Osteoblast (primary cell): ENCODE results near the gene ARFIP1. TPM values are rescaled to one million over a fixed set of nuclear protein-coding genes. Genes with fewer than 3 reads are reported as not detected.

ENCODE experiments used
- DNase-seq: peaks from one replicate; pipeline ENCODE4 v3.0.0; 2011; ENCODE audit warnings: low spot score, mixed read lengths; ENCODE audit not compliant: insufficient read length; ENCODE audit errors: missing footprints
- H2AFZ ChIP-seq: 2 replicates; pipeline ENCODE4 v1.6.0; 2011; ENCODE audit warnings: mild to moderate bottlenecking, low read length
- H3K27ac ChIP-seq: 2 replicates; pipeline ENCODE4 v1.5.1; 2011; ENCODE audit warnings: mild to moderate bottlenecking, low read depth, low read length, moderate library complexity
- H3K27me3 ChIP-seq: 2 replicates; pipeline ENCODE4 v1.6.0; 2012; ENCODE audit warnings: mild to moderate bottlenecking, control low read depth, inconsistent platforms, low read length, moderate library complexity; ENCODE audit not compliant: insufficient read depth
- H3K36me3 ChIP-seq: 2 replicates; pipeline ENCODE4 v1.5.1; 2011; ENCODE audit warnings: mild to moderate bottlenecking, low read length, control low read depth, moderate library complexity; ENCODE audit not compliant: insufficient read depth
- H3K4me1 ChIP-seq: 2 replicates; pipeline ENCODE4 v1.5.1; 2011; ENCODE audit warnings: mild to moderate bottlenecking, low read length, control low read depth, moderate library complexity; ENCODE audit not compliant: insufficient read depth
- H3K4me2 ChIP-seq: 2 replicates; pipeline ENCODE4 v1.6.0; 2011; ENCODE audit warnings: mild to moderate bottlenecking, low read length; ENCODE audit not compliant: insufficient read depth
- H3K4me3 ChIP-seq: fragments of 200-600 bp; sonication (generic); 3 replicates; pipeline ENCODE4 v1.5.1; 2012; ENCODE audit warnings: mild to moderate bottlenecking, low read length, inconsistent platforms; ENCODE audit not compliant: insufficient read depth
- H3K79me2 ChIP-seq: 2 replicates; pipeline ENCODE4 v1.6.0; 2012; ENCODE audit warnings: mild to moderate bottlenecking, low read length, control low read depth, inconsistent platforms; ENCODE audit not compliant: insufficient read depth
- H3K9me3 ChIP-seq: 2 replicates; pipeline ENCODE4 v1.5.1; 2011; ENCODE audit warnings: low read depth, low read length, control low read depth
- H4K20me1 ChIP-seq: 2 replicates; pipeline ENCODE4 v1.6.0; 2012; ENCODE audit warnings: mild to moderate bottlenecking, low read length, control low read depth; ENCODE audit not compliant: insufficient read depth
- total RNA-seq: library from RNA; depleted of rRNA; stranded (reverse); fragments of >200 nt; gene quantifications from 2 replicates; pipeline ENCODE4 v1.2.3, GENCODE V29; 2012
- TF ChIP-seq, protein P1 (sequence below): IDR thresholded peaks from 2 replicates; pipeline ENCODE4 v1.5.1; 2011; ENCODE audit warnings: mild to moderate bottlenecking, low read depth, low read length, moderate library complexity; ENCODE audit errors: extremely low read depth

The ARFIP1 gene
- total RNA-seq, 1 donor = 38.7 TPM

DNA sequence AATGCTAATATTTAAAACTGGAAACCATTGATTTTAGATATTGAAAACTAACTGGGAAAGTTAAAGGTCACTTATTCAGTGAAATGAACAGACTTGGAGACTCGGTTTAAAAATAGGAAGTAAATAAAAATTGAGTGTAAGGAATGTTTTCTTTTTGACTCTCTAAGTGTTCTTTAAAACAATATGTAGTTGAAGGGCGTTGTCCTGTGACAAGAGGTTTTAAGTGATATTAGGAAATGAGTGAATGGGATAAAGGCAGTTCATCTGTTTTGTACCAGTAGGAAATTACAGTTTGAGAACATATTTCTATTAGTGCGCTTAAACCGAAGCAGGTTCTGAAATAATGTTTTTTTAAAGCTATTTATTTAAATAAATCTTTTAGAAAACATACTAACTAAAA lies 77.2 kb downstream of the ARFIP1 start:
- Histone ChIP-seq H2AFZ (no peak overlapping the region), H3K9me3 (peaks cover 2% of the 10 kb centered on the region), H3K27me3 (no peaks in the 10 kb centered on the region), H3K79me2 (peaks cover 21% of the 10 kb centered on the region), H4K20me1 (peaks cover 11% of the 10 kb centered on the region), H3K4me3 (no peak overlapping the region), H3K27ac (no peak overlapping the region), H3K4me1 (no peaks in the 10 kb centered on the region), H3K4me2 (no peak overlapping the region), H3K36me3 (no peaks in the 10 kb centered on the region)
- TF ChIP-seq, protein P1, sequence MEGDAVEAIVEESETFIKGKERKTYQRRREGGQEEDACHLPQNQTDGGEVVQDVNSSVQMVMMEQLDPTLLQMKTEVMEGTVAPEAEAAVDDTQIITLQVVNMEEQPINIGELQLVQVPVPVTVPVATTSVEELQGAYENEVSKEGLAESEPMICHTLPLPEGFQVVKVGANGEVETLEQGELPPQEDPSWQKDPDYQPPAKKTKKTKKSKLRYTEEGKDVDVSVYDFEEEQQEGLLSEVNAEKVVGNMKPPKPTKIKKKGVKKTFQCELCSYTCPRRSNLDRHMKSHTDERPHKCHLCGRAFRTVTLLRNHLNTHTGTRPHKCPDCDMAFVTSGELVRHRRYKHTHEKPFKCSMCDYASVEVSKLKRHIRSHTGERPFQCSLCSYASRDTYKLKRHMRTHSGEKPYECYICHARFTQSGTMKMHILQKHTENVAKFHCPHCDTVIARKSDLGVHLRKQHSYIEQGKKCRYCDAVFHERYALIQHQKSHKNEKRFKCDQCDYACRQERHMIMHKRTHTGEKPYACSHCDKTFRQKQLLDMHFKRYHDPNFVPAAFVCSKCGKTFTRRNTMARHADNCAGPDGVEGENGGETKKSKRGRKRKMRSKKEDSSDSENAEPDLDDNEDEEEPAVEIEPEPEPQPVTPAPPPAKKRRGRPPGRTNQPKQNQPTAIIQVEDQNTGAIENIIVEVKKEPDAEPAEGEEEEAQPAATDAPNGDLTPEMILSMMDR = no peak
- DNase-seq = no peak

DNA sequence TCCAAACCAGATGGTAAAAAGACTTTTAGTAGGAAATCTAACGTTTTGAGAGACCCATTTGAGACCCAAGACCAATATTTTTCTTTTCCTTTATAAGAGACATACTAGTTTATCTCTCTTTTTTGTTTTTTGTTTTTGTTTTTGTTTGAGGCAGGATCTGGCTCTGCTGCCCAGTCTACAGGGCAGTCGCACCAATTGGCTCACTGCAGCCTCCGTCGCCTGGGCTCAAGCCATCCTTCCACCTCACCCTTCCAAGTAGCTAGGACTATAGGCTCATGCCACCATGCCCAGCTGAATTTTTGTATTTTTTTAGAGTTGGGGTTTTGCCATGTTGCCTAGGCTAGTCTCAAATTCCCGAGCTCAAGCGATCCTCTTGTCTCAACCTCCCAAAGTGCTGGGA lies 79.2 kb downstream of the ARFIP1 start:
- TF ChIP-seq, protein P1 = no peak
- no peak overlapping the region for H3K27ac ChIP-seq

DNA sequence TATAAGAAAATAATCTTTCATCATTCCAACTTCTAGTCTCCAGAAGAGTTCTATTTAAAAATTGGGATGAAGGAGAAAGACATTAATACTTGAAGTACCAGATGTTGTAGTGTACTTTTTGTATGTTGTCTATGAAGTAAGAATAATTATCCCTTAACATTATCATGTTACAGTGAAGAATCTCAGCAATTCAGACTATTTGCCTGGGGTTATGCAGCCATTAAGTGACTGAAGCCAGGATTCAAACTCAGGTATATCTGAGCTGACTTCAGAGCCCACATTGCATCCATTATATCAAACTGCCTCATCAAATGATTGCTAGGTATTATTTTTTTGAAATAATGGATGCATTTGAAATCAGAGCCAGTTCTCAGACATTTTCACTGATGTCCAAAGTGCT lies 80.3 kb downstream of the ARFIP1 start:
- TF ChIP-seq, protein P1 = no peak
- Histone ChIP-seq H3K9me3 (no peaks in the 10 kb centered on the region), H3K27ac (no peak overlapping the region), H3K36me3 (peaks cover 5% of the 10 kb centered on the region), H4K20me1 (peaks cover 5% of the 10 kb centered on the region), H3K79me2 (peaks cover 7% of the 10 kb centered on the region), H3K4me2 (no peak overlapping the region), H3K27me3 (no peaks in the 10 kb centered on the region), H3K4me1 (no peaks in the 10 kb centered on the region), H2AFZ (no peak overlapping the region), H3K4me3 (no peak overlapping the region)
- no peak for DNase-seq

More for the DNA sequence above, 79.2 kb downstream of the ARFIP1 start:
- peaks cover 15% of the 10 kb centered on the region for H3K79me2 ChIP-seq
- H3K4me3 ChIP-seq = no peak overlapping the region
- DNase-seq = no peak
- H3K4me1 ChIP-seq = no peaks in the 10 kb centered on the region
- H2AFZ ChIP-seq = no peak overlapping the region
- H3K4me2 ChIP-seq = no peak overlapping the region
- no peaks in the 10 kb centered on the region for H3K9me3 ChIP-seq
- no peaks in the 10 kb centered on the region for H3K36me3 ChIP-seq
- no peaks in the 10 kb centered on the region for H3K27me3 ChIP-seq
- peaks cover 11% of the 10 kb centered on the region for H4K20me1 ChIP-seq

DNA sequence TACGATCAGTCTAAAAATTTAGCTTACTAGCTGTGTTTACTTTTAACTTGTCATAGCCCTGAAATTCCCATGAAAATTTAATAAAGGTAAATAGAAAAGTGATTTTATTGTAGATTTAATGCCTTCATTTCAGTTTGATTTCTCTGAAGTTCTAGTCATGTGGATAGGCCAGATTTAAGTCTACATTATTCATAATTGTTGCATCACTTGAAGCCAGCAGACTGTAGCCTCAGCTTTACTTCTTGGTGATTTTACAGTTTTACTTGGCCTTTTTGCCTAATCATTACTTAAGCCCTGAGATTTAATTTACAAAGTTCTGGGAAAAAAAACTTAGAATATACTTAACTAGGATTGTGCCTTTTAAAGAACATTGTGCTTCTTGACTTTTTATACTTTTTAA lies 82.9 kb downstream of the ARFIP1 start:
- Histone ChIP-seq H3K27me3 (no peaks in the 10 kb centered on the region), H3K9me3 (no peaks in the 10 kb centered on the region), H4K20me1 (no peaks in the 10 kb centered on the region), H3K79me2 (no peaks in the 10 kb centered on the region), H3K4me2 (no peak overlapping the region), H3K4me1 (no peaks in the 10 kb centered on the region), H3K27ac (no peak overlapping the region), H3K36me3 (peaks cover 5% of the 10 kb centered on the region), H2AFZ (no peak overlapping the region), H3K4me3 (no peak overlapping the region)
- DNase-seq = no peak
- TF ChIP-seq, protein P1 = no peak
